GM21390 (cell line): ENCODE results near the gene DNAJB8.

ENCODE experiments used
- ATAC-seq: cut with Tn5 transposase; IDR thresholded peaks from one replicate; pipeline ENCODE4 v1.9.1; 2021; ENCODE audit not compliant: unreplicated experiment

DNAJB8 gene

GRCh38 chr3:128415200-128415772 lies 51.4 kb downstream of the DNAJB8 start:
- ATAC-seq = no peak

GRCh38 chr3:128413413-128414205 lies 53.1 kb downstream of the DNAJB8 start:
- no peak for ATAC-seq

- no peak for ATAC-seq
Measured at GRCh38 chr3:128413003-128413370, 53.7 kb downstream of the DNAJB8 start.
